Measurements from ENCODE around the gene PIK3IP1. TPM values are rescaled to one million over a fixed set of nuclear protein-coding genes. Genes with fewer than 3 reads are reported as not detected.
A peak's percentile ranks its signal among the peaks of the same experiment; 100 is the strongest.
"Not testable (repeated sequence)": the region's sequence is repeated elsewhere in the genome, so short reads cannot be mapped to it uniquely, and the experiment has no call there.

PIK3IP1 gene
- total and polyA plus RNA-seq, 4 donors: 11.5 to 47.1 (median 29.7) TPM

DNA sequence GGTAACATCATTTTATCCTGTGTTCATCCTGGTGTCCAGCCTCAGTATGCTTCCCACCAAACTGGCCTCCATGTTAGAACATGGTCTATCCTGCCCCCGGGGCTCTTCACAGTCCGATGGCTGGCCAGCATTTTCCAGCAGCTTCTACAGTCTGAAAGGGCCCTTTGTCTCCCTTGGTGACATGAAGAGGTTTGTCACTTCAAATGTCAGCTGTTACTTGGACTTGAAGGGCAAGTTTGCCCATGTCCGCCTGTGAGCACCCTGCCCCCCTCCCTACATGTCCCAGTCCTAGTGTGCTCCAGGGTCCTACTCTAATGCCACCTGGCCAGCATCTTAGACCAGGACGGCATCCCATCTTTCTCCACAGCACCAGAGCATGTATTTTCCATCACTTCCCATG is 29.1 kb upstream of the PIK3IP1 start:
- peaks cover 0 to 8% (median 0%) of the 10 kb centered on the region in 5 donors for H3K4me1 ChIP-seq (ENCODE audit: control insufficient read depth in 5 of 5, insufficient read depth in 5 of 5, low read length in 5 of 5)
- no peaks in the 10 kb centered on the region for H3K9me3 ChIP-seq (ENCODE audit: control insufficient read depth in 4 of 4, insufficient read depth in 3 of 4, low read length in 3 of 4)
- no peak overlapping the region for H3K9ac ChIP-seq (ENCODE audit: insufficient read depth in 1 of 2, low read length in 2 of 2)
- ATAC-seq (ENCODE audit: insufficient read depth, low FRiP score): no peak
- TF ChIP-seq, protein P1, sequence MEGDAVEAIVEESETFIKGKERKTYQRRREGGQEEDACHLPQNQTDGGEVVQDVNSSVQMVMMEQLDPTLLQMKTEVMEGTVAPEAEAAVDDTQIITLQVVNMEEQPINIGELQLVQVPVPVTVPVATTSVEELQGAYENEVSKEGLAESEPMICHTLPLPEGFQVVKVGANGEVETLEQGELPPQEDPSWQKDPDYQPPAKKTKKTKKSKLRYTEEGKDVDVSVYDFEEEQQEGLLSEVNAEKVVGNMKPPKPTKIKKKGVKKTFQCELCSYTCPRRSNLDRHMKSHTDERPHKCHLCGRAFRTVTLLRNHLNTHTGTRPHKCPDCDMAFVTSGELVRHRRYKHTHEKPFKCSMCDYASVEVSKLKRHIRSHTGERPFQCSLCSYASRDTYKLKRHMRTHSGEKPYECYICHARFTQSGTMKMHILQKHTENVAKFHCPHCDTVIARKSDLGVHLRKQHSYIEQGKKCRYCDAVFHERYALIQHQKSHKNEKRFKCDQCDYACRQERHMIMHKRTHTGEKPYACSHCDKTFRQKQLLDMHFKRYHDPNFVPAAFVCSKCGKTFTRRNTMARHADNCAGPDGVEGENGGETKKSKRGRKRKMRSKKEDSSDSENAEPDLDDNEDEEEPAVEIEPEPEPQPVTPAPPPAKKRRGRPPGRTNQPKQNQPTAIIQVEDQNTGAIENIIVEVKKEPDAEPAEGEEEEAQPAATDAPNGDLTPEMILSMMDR (IDR thresholded peaks at IDR 0.05; ENCODE audit: control extremely low read depth, extremely low read depth): no peak
- H3K27me3 ChIP-seq (ENCODE audit: control insufficient read depth in 3 of 3, insufficient read depth in 3 of 3, low read length in 2 of 3): no peaks in the 10 kb centered on the region
- H3K27ac ChIP-seq (ENCODE audit: low read depth in 1 of 2, low read length in 1 of 2): no peak overlapping the region
- no peak overlapping the region for H3K4me3 ChIP-seq
- peak; percentile 34 to 63 (median 36) for DNase-seq
- WGBS, 2 donors: 81 to 87% methylated on average over 4 of the region's 4 CpGs
- peaks cover 2 to 10% (median 6%) of the 10 kb centered on the region in 4 donors for H3K36me3 ChIP-seq (ENCODE audit: control insufficient read depth in 4 of 4, insufficient read depth in 4 of 4, low read length in 4 of 4)

DNA sequence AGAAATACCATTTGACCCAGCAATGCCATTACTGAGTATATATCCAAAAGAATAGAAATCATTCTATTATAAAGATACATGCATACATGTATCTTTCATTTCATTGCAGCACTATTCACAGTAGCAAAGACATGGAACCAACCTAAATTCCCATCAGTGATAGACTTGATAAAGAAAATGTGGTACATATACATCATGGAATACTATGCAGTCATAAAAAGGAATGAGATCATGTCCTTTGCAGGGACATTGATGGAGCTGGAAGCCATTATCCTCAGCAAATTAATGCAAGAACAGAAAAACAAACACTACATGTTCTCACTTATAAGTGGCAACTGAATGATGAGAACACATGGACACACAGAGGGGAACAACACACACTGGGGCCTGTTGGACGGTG is 21.9 kb upstream of the PIK3IP1 start:
- not testable (repeated sequence) for H3K9me3 ChIP-seq (ENCODE audit: control insufficient read depth in 4 of 4, insufficient read depth in 3 of 4, low read length in 3 of 4); H3K36me3 ChIP-seq (ENCODE audit: control insufficient read depth in 4 of 4, insufficient read depth in 4 of 4, low read length in 4 of 4); H3K27me3 ChIP-seq (ENCODE audit: control insufficient read depth in 3 of 3, insufficient read depth in 3 of 3, low read length in 2 of 3); DNase-seq; ATAC-seq (ENCODE audit: insufficient read depth, low FRiP score); H3K4me3 ChIP-seq; H3K27ac ChIP-seq (ENCODE audit: low read depth in 1 of 2, low read length in 1 of 2); H3K9ac ChIP-seq (ENCODE audit: insufficient read depth in 1 of 2, low read length in 2 of 2)
- WGBS, 2 donors: 77 to 83% methylated on average over 1 of the region's 1 CpG
- peaks cover 0 to 10% (median 4%) of the 10 kb centered on the region in 5 donors for H3K4me1 ChIP-seq (ENCODE audit: control insufficient read depth in 5 of 5, insufficient read depth in 5 of 5, low read length in 5 of 5)

DNA sequence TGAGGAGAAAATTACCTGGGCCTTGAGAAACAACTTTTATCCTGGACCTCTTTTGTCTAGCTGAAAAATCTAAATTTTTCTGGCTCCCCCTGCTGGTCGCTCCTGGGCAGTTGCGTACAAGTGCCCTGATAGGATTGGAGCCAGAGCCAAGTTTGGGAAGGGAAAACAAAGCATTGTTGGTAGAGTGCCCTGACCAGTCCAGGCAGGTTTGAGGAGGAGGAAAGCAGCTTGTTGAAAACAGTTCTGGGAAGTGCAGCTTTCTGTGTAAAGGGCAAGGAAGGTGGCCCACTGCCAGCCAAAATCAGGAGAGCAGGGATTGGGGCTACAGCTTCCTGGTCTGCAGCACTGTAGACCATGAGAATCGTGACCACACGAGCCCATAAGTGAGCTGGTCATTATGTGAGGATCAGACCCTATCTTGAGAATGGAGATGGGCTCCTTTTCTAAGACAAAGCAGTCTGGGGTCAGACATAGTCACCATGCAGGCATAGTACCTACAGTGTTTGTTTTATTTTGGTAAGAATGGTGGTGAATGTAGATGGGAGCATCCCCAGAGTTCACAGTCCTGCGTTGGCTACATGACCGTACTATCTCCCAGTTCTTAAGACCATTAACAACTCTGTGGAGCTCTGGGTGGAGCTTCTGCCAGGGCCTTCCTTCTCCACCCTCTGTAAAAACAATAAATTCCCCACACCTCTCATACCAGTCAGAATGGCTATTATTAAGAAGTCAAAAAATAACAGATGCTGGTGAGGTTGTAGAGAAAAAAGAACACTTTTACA is 21.3 kb upstream of the PIK3IP1 start:
- 27 to 38% methylated on average over 6 of the region's 6 CpGs for WGBS, 2 donors
- TF ChIP-seq, protein P1 (IDR thresholded peaks at IDR 0.05; ENCODE audit: control extremely low read depth, extremely low read depth): peak; percentile 68
- Histone ChIP-seq H3K36me3 (ENCODE audit: control insufficient read depth in 4 of 4, insufficient read depth in 4 of 4, low read length in 4 of 4) (no peaks in the 10 kb centered on the region), H3K4me3 (no peak overlapping the region), H3K4me1 (ENCODE audit: control insufficient read depth in 5 of 5, insufficient read depth in 5 of 5, low read length in 5 of 5) (peaks cover 0 to 10% (median 4%) of the 10 kb centered on the region in 5 donors), H3K9ac (ENCODE audit: insufficient read depth in 1 of 2, low read length in 2 of 2) (peak overlapping the region in 1 of 2 donors; percentile 36), H3K27ac (ENCODE audit: low read depth in 1 of 2, low read length in 1 of 2) (peak overlapping the region in 1 of 2 donors; percentile 90), H3K9me3 (ENCODE audit: control insufficient read depth in 4 of 4, insufficient read depth in 3 of 4, low read length in 3 of 4) (no peaks in the 10 kb centered on the region), H3K27me3 (ENCODE audit: control insufficient read depth in 3 of 3, insufficient read depth in 3 of 3, low read length in 2 of 3) (no peaks in the 10 kb centered on the region)
- ATAC-seq (ENCODE audit: insufficient read depth, low FRiP score) (peak; percentile 95), DNase-seq (peak; percentile 88 to 94 (median 90))

DNA sequence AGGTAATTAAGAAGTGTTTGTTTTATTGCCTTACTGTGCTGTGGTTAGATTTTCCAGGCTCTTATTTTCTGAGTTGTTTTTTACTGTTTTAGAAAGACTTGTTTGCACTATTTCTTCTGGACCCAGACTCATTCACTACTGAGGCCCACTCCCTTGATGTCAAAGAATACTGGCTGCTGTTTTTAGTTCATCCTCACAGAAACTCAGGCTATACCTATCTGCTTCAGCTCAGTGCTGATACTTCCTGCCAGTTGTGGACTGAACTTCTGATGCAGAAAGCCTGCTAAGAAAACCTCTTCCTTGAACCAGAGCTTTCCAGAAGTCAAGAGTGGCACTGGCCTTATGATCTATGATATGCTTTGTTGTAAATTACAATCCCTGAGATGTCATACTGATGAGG is 15.9 kb upstream of the PIK3IP1 start:
- Histone ChIP-seq H3K9me3 (ENCODE audit: control insufficient read depth in 4 of 4, insufficient read depth in 3 of 4, low read length in 3 of 4) (no peaks in the 10 kb centered on the region), H3K4me1 (ENCODE audit: control insufficient read depth in 5 of 5, insufficient read depth in 5 of 5, low read length in 5 of 5) (peaks cover 0 to 3% (median 0%) of the 10 kb centered on the region in 5 donors), H3K4me3 (no peak overlapping the region), H3K9ac (ENCODE audit: insufficient read depth in 1 of 2, low read length in 2 of 2) (no peak overlapping the region), H3K27ac (ENCODE audit: low read depth in 1 of 2, low read length in 1 of 2) (no peak overlapping the region), H3K36me3 (ENCODE audit: control insufficient read depth in 4 of 4, insufficient read depth in 4 of 4, low read length in 4 of 4) (no peaks in the 10 kb centered on the region), H3K27me3 (ENCODE audit: control insufficient read depth in 3 of 3, insufficient read depth in 3 of 3, low read length in 2 of 3) (no peaks in the 10 kb centered on the region)
- no peak for DNase-seq
- TF ChIP-seq, protein P1 (IDR thresholded peaks at IDR 0.05; ENCODE audit: control extremely low read depth, extremely low read depth): no peak
- no peak for ATAC-seq (ENCODE audit: insufficient read depth, low FRiP score)
